Inflammatory macrophage (primary cell): ENCODE data around the gene NEGR1.
"Not testable (repeated sequence)": the region's sequence is repeated elsewhere in the genome, so short reads cannot be mapped to it uniquely, and the experiment has no call there.

Experiments
- DNase-seq, 2 donors: peaks; one replicate each; pipeline ENCODE4 v3.0.0-alpha.2; 2020 to 2022

The NEGR1 gene

GRCh38 chr1:71940261-71940660 is 342.1 kb downstream of the NEGR1 start:
- no peak for DNase-seq

DNA sequence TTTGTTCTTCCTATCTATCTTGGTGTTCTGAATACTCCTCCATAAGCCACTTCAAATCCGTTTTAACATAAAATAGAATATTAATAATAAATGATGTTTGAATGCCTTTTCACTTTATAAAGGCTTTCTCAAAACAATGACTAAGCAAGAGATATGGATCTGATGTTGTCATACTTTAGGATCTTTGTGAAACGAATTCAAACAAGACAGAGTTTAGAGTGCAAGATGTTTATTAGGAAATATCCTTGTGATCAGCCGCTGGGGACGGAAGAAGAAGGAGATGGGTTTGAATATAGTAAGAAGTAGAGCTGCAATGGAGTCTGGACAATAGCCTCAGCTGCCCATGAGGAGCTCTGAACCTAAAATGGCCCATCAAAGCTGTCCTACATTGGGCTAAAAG is 351.8 kb downstream of the NEGR1 start:
- DNase-seq: no peak

GRCh38 chr1:71921935-71922559 is 360.3 kb downstream of the NEGR1 start:
- DNase-seq: no peak

DNA sequence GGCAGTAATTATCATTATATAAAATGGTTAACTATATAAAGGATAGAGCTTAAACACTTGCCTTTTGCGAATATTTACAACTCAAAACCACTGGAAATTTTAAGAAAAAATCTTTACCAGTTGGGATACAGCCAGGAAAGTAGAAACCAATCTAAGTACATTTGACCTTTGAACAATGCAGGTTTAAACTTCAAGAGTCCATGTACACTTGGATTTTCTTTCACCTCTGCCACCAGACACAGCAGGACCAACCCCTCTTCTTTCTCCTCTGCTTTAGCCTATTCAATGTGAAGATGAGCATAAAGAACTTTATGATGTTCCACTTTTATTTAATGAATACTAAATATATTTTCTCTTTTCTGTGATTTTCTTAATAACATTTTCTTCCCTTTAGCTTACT is 361.1 kb downstream of the NEGR1 start:
- DNase-seq: no peak

DNA sequence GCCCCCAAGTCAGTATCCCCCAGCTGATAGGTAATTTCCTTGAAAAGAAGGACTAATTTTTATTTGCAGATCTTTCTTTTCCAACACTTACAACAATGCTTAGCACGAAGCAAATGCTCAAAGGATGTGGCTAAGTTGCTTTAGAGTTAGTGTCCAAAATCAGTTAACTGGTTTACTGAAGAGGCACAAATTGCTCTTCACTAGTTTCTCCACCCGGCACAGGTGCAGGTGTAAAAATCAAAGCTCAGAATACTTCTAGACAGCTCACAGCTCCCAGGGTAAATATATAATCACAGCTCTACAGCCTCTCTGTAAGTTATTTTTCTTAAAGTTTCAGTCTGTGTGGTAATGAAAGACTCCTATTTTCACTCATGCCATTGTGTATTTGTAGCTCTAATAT is 361.8 kb downstream of the NEGR1 start:
- no peak for DNase-seq

GRCh38 chr1:71919811-71920509 is 362.4 kb downstream of the NEGR1 start:
- no peak for DNase-seq

GRCh38 chr1:71918630-71919029 is 363.7 kb downstream of the NEGR1 start:
- no peak for DNase-seq

- no peak for DNase-seq
These were observed 365.4 kb downstream of the NEGR1 start for GRCh38 chr1:71916894-71917293.

DNA sequence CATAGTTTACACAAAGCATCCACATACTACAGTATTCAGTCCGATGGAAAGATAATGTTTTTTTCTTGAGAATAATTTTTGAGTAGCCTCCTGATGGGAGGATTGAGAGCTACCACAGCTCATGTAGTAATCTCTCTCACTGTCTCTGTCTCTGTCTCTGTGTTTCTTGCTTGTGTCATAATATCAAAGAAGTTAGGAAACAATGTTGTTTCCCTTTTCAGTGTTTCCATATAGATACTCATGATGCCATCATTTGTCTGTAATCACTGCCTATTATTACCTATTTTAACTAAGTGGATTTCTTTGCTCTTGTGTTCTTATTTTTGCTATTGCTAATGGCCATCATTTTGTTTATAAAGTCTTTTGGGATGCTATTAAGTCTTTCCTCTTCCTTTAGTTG is 367.7 kb downstream of the NEGR1 start:
- peak in 1 of 2 donors; percentile 41 for DNase-seq

DNA sequence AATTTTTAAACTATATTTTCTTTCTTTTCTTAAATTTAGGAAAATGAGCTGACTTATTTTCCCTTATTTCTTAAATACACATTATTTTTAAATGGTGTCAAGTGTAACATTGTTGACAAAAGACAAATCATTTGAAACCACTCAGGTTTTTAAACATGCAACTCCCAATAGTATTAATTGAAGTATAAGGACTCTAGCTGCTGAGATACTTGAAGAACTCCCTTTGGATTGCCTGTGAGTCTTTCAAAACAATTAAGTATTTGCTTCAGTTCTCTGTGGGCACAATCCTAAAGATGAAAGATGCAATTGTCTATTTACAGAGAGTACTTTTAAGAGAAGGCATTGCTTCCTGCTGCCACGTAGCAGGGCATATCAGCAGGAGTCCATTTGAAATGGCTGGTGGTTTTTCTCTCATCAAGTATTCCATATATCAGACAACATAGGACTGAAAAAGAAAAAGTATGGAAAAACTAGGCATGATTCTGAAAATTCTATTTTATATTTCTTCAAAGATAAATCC is 373.4 kb downstream of the NEGR1 start:
- no peak for DNase-seq

DNA sequence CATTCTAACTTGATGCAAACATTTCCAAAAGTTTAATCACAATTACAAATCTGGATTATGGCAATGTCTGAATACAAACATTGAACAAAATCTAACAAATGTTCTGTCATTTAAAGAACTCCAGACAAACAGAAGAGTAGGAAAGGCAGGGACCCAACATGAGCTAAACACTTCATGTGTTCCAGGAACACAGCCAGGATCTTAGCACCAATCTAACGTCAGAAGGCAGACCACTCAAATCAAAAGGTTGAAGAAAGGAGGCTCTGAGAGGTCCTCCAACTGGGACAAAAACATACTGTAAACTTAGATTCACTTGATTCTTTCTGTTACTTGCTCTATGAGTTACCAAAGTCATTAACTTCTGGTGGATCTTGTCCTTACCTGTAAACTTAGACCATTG is 374.0 kb downstream of the NEGR1 start:
- no peak for DNase-seq

- DNase-seq: no peak
These were observed 382.5 kb downstream of the NEGR1 start for GRCh38 chr1:71899881-71900280.

DNA sequence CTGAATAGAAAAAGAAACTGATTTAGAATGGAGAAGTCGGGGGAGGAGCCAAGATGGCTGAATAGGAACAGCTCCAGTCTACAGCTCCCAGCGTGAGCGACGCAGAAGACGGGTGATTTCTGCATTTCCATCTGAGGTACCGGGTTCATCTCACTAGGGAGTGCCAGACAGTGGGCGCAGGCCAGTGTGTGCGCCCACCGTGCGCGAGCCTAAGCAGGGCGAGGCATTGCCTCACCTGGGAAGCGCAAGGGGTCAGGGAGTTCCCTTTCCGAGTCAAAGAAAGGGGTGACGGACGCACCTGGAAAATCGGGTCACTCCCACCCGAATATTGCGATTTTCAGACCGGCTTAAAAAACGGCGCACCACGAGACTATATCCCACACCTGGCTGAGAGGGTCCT is 394.2 kb downstream of the NEGR1 start:
- not testable (repeated sequence) for DNase-seq

DNA sequence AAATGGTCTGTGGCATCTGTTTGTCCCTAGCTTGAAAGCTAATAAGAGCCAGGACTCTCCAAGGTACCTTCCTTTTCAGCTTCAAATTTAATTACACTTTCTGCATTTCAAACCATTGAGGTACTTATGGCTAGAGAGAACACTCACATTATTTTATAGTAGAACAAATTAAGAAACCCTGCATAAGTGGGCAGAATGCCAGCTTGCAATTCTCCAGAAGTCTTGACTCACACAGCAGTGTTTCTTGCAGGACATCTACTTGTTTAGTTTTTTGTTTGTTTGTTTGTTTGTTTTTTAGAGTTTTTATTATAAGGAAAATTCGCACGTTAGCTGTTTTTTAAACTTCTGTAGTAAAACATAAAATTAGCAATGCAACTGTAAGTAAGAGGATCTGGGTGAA is 397.2 kb downstream of the NEGR1 start:
- no peak for DNase-seq

DNA sequence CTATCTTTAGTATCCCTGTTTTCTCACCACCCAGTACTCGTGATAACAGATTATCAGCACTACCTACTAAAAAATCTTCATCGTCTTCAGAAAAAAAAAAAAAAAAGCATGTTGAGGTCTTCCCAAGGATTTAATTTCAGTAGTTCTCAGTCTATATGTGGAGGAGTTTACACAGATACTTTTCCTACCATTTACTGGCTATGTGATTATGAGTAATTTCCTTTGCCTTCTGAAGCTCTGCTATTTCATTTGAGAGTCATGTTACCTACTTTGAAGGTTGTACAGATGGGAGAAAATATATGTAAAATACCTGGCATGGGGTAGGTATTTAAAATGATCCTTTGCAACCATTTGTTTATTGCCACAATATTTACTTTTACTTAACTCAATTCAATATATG is 399.7 kb downstream of the NEGR1 start:
- peak in 1 of 2 donors; percentile 3 for DNase-seq

DNA sequence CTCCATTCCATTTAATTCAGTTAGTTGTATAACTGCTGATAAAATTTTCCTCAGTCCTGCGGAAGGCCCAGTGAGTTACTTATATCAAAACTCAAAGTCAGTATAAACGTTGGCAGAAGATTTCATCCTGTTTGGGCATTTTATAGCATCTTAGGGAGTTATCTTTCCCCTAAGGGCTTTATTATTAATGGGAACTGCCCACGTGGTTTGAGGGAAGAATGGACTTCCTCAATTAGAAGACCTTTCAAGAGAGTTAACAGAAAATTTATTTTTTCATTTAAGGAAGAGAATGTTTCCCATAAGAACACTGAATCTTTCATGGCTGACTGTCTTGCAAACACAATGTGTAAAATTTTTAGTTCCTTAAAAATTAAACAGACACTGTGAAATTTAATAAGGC is 400.1 kb downstream of the NEGR1 start:
- peak; percentile 61 to 82 for DNase-seq

- DNase-seq: peak in 1 of 2 donors; percentile 50
These were observed 400.7 kb downstream of the NEGR1 start for GRCh38 chr1:71881611-71882010.

DNA sequence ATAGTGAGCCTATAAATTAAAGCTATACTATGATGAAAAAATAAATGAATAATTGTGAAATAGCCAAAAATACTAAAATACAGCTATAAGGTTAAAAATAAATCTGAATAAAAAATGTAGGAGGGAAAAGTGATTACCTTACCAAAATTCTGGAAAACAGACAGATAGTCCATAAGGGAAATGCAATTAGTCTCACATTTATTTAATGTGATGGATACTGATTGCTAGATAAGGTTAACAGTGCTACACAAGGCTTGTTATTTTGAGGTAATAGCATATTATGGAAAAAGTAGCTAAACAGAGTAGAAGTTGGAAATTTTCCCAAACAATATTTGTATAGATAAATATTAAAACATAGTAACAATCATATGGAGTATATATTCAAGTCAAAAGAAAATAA is 413.0 kb downstream of the NEGR1 start:
- DNase-seq: no peak

DNA sequence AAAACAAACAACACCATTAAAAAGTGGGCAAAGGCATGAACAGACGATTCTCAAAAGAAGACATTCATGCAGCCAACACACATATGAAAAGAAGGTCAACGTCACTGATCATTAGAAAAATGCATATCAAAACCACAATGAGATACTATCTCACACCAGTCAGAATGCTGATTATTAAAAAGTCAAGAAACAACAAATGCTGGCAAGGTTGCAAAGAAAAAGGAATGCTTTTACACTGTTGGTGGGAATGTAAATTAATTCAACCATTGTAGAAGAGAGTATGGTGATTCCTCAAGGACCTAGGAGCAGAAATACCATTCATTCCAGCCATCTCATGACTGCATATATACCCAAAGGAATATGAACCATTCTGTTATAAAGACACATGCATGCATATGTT is 419.6 kb downstream of the NEGR1 start:
- no peak for DNase-seq

DNA sequence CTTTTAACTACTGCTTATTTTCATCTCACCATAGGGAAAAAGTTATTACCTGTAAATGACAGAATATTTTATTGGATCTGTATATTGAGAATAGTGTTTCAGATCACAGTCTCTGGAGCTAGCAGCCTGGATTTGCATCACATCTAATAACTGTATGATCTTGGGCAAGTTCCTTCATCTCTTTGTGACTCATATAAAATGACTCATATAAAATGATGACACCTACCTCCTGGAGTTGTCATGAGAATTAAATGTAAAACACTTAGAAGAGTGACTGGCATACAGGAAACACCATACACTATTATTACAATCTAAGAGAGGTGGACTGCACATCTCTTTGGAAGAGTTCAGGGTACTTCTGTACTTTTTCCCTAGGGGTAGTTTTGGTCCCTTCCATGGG is 421.3 kb downstream of the NEGR1 start:
- peak; percentile 36 to 78 for DNase-seq

DNA sequence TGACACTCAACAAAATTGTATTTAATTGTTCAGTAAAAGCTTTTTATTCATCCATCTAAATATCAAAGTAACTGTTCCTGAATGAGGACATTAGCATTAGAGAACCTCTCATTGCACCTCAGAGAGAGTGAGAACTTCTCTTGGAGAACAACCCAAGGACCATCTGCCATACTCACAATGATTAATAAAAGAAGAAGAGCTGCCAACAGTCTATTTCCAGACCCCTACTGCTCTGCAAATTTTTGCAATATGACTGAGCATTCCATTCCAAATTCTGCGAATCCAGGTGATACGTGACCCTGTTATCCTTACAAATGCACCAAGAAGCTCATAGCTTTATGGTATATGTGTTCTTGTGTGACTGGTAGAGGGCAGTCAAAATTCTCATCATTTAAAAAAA is 422.5 kb downstream of the NEGR1 start:
- no peak for DNase-seq

DNA sequence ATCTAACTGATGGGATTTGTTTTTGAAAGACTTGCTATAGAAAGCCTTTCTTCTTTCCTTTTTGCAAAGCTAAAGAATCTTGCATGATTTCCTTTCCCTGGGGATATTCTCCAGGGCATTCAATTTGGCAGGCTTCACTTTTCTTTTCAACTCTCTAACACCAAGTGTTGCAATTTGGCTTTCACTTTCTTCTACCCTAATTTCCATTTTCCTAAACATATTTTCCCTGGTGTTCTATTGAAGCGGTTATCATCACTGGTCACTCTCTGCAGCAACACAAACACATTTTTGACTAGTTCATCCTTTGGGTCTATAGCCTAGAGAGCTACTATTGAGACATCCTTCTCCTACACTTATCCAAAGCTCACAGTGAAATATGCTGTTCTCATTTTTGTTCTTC is 424.5 kb downstream of the NEGR1 start:
- DNase-seq: no peak

DNA sequence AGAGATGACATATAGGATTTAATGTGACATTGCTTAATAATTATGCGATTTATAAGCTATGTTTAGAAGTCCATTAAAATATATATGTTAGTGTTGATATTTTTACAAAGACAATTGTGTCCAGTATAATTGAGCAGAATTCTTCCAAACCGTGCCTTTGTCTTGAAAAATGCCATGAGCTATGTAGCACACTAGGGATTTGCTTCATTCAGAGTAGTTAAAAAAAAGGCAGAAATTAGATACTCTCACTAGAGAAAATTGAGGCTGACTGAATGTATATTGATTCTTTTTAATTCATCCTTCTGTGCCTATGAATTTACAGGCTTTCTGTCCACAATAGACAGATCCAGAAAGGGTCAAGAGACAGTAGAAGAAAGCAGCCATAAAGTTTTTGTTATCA is 429.0 kb downstream of the NEGR1 start:
- DNase-seq: no peak

- no peak for DNase-seq
These were observed 431.4 kb downstream of the NEGR1 start for GRCh38 chr1:71850936-71851335.

DNA sequence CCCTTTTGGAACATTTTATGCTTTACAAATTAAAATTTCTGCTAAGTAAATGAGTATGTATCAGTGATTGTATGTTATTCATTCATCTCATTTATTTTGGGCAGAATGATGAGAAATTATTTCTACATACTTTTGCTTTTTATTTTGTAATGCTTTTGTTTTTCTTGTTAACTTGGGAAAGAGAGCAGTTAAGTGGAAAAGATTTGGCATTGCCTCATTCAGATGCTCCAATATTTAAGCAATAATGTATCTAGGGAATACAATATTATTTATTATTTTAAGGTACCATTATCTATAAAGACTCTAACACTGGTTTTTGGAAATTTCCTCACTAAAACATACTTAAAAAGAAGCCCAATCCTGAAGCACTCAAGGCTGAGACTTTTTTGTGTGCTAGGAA is 431.8 kb downstream of the NEGR1 start:
- DNase-seq: no peak
